Activated CD4-positive, alpha-beta T cell treated with anti-CD3 and anti-CD28 coated beads, Interleukin-2, amount 10 ng/mL, durations not matched to agents 7 days and 5 days (primary cell): ENCODE measurements around the gene SPOCK1. TPM values are rescaled to one million over a fixed set of nuclear protein-coding genes. Genes with fewer than 3 reads are reported as not detected.
"Not testable (repeated sequence)": the region's sequence is repeated elsewhere in the genome, so short reads cannot be mapped to it uniquely, and the experiment has no call there.

Source experiments
- CTCF ChIA-PET: fragments of 350-600 bp; sonication (Branson Sonifier 250); formaldehyde crosslinking; loops from one replicate; lab custom pipeline; 2021; ENCODE audit warnings: antibody characterized with exemption; lab: Charles Lee
- POLR2A ChIA-PET: fragments of 350-600 bp; sonication (Branson Sonifier 250); formaldehyde crosslinking; loops from one replicate; lab custom pipeline; 2021; ENCODE audit warnings: antibody characterized with exemption; lab: Charles Lee
- DNase-seq: peaks from one replicate; pipeline ENCODE4 v3.0.0-alpha.2; 2020
- H3K27ac Mint-ChIP-seq: one replicate; pipeline ENCODE4 v1.8.0; 2021; ENCODE audit warnings: mild to moderate bottlenecking, moderate library complexity, mixed read lengths
- H3K27me3 Mint-ChIP-seq: one replicate; pipeline ENCODE4 v1.8.0; 2021; ENCODE audit warnings: mixed read lengths
- H3K36me3 Mint-ChIP-seq: one replicate; pipeline ENCODE4 v1.8.0; 2021; ENCODE audit warnings: low read depth, mixed read lengths
- H3K4me1 Mint-ChIP-seq: one replicate; pipeline ENCODE4 v1.8.0; 2021; ENCODE audit warnings: mixed read lengths
- H3K4me3 Mint-ChIP-seq: one replicate; pipeline ENCODE4 v1.8.0; 2021; ENCODE audit warnings: mild to moderate bottlenecking, moderate library complexity, mixed read lengths
- H3K9me3 Mint-ChIP-seq: one replicate; pipeline ENCODE4 v1.8.0; 2021; ENCODE audit warnings: mixed read lengths
- total RNA-seq, 2 experiments: library from RNA; stranded (reverse); gene quantifications; one replicate each; pipeline ENCODE4 v1.2.3, GENCODE V29; 2021

SPOCK1 gene
- total RNA-seq, 2 experiments from 2014 or later = 0.15 to 0.31 TPM

DNA sequence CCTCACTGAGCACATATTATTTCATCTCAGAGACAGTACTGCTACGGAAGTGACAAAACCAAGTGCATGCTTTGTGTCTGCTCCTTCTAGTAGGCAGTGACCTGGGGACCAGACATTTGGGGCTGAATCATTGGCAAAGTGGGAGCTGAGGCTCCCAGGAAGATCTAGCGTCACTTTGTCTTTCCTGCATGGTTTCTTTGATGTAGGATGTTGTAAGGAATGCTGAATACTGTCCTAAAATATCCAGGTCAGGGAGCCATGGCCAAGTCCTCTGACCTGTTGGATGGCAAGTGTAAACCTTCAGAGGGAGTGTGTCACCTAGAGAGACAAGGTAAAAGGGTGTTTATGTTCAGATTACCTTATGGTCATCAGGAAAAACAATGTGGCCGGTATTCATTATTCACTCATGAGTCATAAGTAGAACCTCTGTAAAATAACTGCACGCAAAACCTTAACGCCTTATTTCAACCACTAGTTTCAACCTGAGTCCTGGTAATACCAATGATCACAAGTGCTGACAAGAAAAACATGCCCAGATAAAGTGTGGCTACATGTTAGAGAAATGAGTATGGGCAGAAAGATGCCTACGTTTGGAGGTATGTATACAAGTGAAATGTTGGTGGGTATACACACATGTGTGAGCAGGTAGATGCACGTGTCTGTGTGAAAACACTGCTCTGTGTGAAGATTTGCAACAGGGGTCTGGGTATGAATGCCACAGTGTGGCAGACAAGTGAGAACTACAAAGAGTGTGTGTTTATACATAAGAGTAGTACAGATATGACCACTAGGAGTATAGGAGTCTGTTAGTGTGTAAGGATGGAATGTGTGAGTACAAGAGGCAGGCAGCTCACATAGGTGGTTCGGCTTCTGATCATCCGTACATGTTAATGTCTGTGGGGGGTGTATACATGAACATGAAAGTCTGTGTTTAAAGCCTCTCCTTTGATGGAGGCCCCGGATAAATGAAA is 263.9 kb downstream of the SPOCK1 start:
- POLR2A ChIA-PET = no interaction called here
- Mint-ChIP-seq H3K4me3 (no peak overlapping the region), H3K27ac (no peak overlapping the region), H3K9me3 (no peaks in the 10 kb centered on the region), H3K36me3 (no peaks in the 10 kb centered on the region), H3K27me3 (no peaks in the 10 kb centered on the region), H3K4me1 (no peaks in the 10 kb centered on the region)
- DNase-seq = no peak
- CTCF ChIA-PET = no interaction called here

DNA sequence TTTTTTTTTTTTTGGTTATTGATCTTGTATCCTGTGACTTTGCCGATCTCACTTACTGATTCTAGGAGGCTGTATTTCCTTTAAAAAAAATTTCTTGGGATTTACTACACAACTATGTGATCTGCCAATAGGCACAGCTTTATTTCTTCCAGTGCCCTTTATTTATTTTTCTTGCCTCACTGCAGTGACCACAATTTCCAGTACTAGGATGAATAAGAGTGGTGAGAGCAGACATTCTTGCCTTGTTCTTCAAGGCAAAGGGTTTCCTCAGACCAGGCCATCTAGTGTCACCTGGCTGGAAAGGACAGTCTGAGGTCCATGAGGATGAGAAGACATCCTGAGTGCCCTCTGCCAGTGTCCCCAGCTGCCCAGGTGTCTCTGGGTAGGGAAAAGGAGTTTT is 265.4 kb downstream of the SPOCK1 start:
- DNase-seq = no peak
- no peak overlapping the region for H3K27ac Mint-ChIP-seq
- CTCF ChIA-PET = no interaction called here
- POLR2A ChIA-PET = no interaction called here
- no peak overlapping the region for H3K4me3 Mint-ChIP-seq
- no peaks in the 10 kb centered on the region for H3K27me3 Mint-ChIP-seq
- no peaks in the 10 kb centered on the region for H3K4me1 Mint-ChIP-seq
- H3K9me3 Mint-ChIP-seq = no peaks in the 10 kb centered on the region
- no peaks in the 10 kb centered on the region for H3K36me3 Mint-ChIP-seq

DNA sequence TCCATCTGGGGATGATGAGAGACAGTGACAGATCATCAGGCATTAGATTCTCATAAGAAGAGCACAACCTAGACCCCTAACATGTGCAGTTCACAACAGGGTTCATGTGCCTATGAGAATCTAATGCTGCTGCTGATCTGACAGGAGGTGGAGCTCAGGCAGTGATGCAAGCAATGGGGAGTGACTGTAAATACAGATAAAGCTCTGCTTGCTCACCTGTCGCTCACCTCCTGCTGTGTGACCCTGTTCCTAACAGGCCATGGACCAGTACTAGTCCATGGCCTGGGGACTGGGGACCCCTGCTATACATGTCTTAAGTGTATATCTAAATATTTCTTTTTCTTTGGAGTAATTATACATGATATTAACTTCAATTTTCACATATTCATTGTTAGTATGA is 265.8 kb downstream of the SPOCK1 start:
- H3K27ac Mint-ChIP-seq, CTCF ChIA-PET, POLR2A ChIA-PET, H3K36me3 Mint-ChIP-seq, H3K27me3 Mint-ChIP-seq, DNase-seq, H3K4me3 Mint-ChIP-seq, H3K9me3 Mint-ChIP-seq, H3K4me1 Mint-ChIP-seq: not testable (repeated sequence)

DNA sequence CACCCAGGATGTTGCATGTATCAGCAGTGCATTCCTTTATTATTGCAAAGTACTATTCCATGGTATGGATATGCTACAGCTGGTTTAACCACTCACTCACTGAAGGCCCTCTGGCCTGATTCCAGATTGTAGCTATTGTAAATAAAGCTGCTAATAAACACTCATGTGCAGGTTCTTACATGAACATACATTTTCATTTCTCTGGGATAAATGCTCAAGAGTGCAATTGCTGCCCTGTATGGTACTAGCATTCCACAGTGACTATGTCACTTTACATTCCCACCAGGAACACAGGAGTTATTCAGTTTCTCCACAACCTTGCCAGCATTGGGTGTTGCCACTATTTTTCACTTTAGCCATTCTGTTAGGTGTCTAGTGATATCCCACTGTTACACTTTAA is 267.6 kb downstream of the SPOCK1 start:
- DNase-seq = no peak
- Mint-ChIP-seq H3K27ac (no peak overlapping the region), H3K4me3 (no peak overlapping the region), H3K4me1 (no peaks in the 10 kb centered on the region), H3K27me3 (no peaks in the 10 kb centered on the region), H3K9me3 (no peaks in the 10 kb centered on the region), H3K36me3 (no peaks in the 10 kb centered on the region)
- ChIA-PET CTCF (no interaction called here), POLR2A (no interaction called here)

DNA sequence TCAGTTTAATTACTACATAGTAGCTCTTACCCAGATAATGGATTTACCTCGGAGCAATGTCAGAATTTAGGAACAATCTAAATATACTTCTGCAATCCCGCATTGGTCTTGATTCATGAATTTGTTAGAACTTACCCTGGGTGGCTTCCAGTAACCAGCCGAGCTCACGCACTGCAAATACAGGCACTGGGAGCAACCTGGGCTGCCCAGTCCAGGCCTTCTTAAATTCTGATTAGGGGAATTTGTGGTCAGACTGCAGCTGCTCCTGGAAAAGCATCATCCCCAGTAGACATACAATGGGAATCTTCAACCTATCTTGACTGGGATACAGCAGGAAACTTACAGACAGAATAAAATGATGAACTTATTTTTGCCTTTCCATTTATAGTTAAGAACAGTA is 270.3 kb downstream of the SPOCK1 start:
- Mint-ChIP-seq H3K4me3 (no peak overlapping the region), H3K27me3 (no peaks in the 10 kb centered on the region), H3K36me3 (no peaks in the 10 kb centered on the region), H3K27ac (no peak overlapping the region), H3K4me1 (no peaks in the 10 kb centered on the region), H3K9me3 (no peaks in the 10 kb centered on the region)
- CTCF ChIA-PET = no interaction called here
- no peak for DNase-seq
- POLR2A ChIA-PET = no interaction called here

DNA sequence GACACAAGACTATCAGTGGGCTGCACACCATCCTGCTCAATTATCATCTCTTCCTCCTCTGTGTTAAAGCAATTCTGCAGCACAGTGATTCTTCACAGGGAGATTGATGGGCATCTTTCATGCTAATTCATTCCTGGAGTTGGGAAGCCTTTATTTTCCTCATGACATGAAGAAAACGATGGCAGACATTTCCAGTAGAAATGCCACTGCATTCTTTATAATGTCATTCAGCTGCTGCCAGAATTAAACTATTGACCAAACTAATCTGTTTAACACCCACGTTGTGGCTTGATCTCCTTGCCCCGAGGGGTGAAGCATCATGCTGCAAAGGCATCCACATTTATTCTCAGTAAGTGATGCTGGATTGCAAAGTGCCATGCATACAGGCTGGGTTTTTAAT is 273.0 kb downstream of the SPOCK1 start:
- ChIA-PET POLR2A (interaction anchor here (0.5 kb wide), 1 partner anchor 675 kb away, joined by 5 read pairs; no protein-coding TSS in a partner anchor), CTCF (no interaction called here)
- no peaks in the 10 kb centered on the region for H3K36me3 Mint-ChIP-seq
- no peak for DNase-seq
- no peak overlapping the region for H3K4me3 Mint-ChIP-seq
- no peaks in the 10 kb centered on the region for H3K9me3 Mint-ChIP-seq
- H3K27me3 Mint-ChIP-seq = peaks cover 2% of the 10 kb centered on the region
- no peaks in the 10 kb centered on the region for H3K4me1 Mint-ChIP-seq
- H3K27ac Mint-ChIP-seq = no peak overlapping the region

DNA sequence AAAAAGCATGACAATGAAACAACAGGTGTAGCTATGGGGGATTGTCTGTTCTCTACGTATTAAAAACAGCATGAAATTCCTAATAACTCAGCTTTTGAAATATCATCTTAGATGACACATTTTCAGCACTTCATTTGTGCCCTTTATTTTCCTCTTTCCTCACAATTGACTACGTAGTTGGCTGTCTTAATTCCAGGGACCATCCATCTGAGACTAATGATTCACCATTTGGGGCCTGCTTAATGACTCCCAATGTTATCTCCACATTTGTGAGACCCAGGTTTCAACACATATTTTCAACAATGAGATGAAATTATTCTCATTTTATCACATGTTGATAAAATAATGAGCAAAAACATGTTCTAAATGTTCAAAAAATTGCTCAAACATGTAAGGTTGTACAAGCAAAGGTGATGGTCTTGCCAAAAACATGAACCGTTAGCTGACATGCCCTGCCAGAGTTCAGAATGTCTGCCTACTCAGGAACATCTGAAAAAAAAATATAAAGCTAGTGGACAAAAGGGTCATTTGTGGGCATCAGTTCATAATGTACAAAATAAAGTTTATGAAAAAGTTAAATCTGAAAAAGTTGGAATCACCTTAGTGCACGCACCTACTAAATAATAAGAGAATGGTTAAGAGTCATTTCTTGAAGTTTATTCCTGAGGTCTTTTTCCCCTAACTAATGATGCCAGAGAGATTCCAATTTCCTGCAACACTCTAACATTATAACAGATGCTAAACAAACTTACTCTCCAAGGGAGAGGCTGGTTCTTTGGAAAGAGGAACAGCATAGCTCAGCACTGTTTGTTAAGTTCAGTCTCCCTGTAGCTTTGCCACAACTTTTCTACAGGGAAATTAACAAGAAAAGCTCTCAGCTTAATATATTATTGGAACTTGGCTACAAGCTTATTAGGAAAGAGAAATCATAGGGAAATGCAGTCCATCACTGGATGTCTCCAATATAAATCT is 275.5 kb downstream of the SPOCK1 start:
- ChIA-PET CTCF (no interaction called here), POLR2A (no interaction called here)
- H3K9me3 Mint-ChIP-seq = no peaks in the 10 kb centered on the region
- H3K4me3 Mint-ChIP-seq = no peak overlapping the region
- H3K4me1 Mint-ChIP-seq = no peaks in the 10 kb centered on the region
- H3K27ac Mint-ChIP-seq = no peak overlapping the region
- H3K36me3 Mint-ChIP-seq = no peaks in the 10 kb centered on the region
- no peak for DNase-seq
- H3K27me3 Mint-ChIP-seq = peaks cover 2% of the 10 kb centered on the region

DNA sequence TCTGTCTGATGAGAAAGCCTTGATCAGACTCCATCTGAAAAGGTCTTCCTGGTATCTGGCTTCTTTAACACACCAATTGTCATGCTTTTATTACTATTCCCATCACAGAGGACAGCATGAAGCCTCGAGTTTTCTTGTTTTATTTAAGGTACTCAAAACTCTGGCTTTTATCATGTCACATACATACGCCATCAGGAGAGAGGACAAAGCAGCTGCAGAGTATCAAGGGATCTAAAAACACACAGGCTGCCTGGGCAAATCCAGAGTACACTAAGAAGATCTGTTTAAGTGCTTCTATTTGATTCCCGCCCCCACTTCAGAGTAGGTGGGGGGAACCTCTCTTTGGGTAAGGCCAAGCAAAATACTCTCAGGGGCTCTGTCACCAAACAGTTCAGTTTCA is 277.2 kb downstream of the SPOCK1 start:
- Mint-ChIP-seq H3K27ac (no peak overlapping the region), H3K4me3 (no peak overlapping the region), H3K9me3 (no peaks in the 10 kb centered on the region), H3K36me3 (no peaks in the 10 kb centered on the region), H3K27me3 (peaks cover 2% of the 10 kb centered on the region), H3K4me1 (no peaks in the 10 kb centered on the region)
- POLR2A ChIA-PET = no interaction called here
- DNase-seq = no peak
- CTCF ChIA-PET = no interaction called here

DNA sequence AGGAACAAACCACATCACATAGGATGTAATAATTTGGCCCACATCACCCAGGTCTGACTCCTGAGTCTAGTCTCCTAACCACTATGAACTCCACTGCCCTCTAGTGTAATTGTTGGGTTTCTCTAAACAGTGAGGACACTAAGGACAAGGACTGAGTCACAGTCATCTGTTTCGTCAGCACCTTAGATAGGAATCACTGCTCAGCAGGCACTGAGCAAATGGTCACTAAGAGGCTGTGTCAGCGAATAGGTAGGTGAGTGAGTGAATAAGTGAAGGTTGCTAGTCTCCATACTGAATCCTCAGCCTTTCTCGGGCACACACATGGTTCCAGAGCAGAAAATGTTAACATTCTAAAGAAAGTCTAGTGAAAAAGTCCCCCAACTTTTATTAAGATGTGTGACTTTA is 278.6 kb downstream of the SPOCK1 start:
- POLR2A ChIA-PET = no interaction called here
- Mint-ChIP-seq H3K4me1 (no peaks in the 10 kb centered on the region), H3K27me3 (peaks cover 4% of the 10 kb centered on the region), H3K27ac (no peak overlapping the region), H3K9me3 (no peaks in the 10 kb centered on the region), H3K36me3 (no peaks in the 10 kb centered on the region), H3K4me3 (no peak overlapping the region)
- CTCF ChIA-PET = no interaction called here
- DNase-seq = no peak

DNA sequence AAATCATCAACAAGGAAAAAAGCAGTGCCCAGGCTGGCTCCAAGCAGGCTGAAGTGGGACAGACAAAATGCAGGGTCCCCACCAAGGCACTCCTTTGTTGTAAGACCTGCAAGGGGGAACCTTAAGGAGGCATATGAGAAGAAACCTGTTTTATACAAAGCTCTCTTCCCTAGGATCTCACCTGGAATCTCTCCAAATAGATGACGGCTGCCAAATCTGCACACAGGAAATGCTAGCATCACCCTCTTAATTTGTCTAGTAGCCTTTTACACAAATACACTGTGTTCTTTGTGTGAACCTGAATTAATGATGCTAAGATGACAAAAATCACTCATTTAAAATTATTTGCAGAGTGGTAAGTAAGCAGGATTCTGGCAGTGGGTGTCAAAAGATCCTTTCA is 280.2 kb downstream of the SPOCK1 start:
- CTCF ChIA-PET = interaction anchor here (1.3 kb wide), 1 partner anchor 18 kb away, joined by 3 read pairs; no protein-coding TSS in a partner anchor
- Mint-ChIP-seq H3K4me3 (no peak overlapping the region), H3K27ac (no peak overlapping the region), H3K27me3 (peaks cover 9% of the 10 kb centered on the region), H3K36me3 (no peaks in the 10 kb centered on the region), H3K4me1 (no peaks in the 10 kb centered on the region), H3K9me3 (no peaks in the 10 kb centered on the region)
- POLR2A ChIA-PET = no interaction called here
- DNase-seq = no peak

DNA sequence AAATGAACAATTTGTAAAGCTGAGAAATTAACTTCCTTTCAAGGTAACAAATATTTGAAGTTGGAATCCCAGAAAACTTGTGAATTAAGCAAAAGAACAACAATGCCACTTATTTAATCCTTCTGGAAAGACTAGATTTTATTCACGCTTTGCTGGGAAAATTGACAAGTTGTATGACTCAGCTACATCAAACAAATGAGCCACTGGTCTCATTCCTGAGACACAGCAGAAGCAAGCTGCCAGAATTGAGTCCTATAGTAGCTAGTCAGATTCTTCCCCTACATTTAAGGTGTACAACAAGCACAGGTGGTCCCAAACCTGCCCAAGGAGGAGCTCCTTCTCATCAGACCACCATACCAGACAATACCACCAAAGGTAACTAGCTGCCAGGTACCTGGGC is 280.7 kb downstream of the SPOCK1 start:
- no peak for DNase-seq
- no peak overlapping the region for H3K27ac Mint-ChIP-seq
- ChIA-PET POLR2A (no interaction called here), CTCF (interaction anchor here (1.3 kb wide), 1 partner anchor 18 kb away, joined by 3 read pairs; no protein-coding TSS in a partner anchor)
- no peaks in the 10 kb centered on the region for H3K9me3 Mint-ChIP-seq
- no peak overlapping the region for H3K4me3 Mint-ChIP-seq
- no peaks in the 10 kb centered on the region for H3K4me1 Mint-ChIP-seq
- H3K27me3 Mint-ChIP-seq = peaks cover 9% of the 10 kb centered on the region
- no peaks in the 10 kb centered on the region for H3K36me3 Mint-ChIP-seq

DNA sequence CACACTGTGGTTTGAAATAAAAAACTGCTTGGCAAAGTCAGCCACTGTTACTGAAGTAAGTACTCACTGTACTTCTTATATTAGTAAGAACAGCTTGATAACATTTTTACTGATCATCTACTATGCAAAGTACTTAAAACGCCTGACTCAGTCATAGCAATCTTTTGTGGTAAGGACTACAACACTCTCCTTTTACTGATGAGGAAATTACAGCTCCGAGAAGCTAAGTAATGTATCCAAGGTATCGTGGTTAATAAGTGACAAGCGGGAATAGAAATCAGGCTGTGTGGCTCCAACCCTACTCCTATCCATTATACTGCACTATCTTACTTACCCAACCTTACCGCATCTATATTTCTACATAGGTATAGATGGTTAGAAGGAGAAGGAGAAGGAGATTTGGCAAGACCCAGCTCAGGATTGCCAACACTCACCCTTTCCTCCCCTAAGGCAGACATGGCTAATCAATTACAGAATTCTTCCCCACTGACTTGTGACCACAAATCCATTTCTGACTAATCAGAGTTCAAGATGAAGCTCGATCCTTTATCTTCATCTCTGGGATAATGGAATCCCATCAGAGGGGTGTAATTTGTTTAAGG is 281.4 kb downstream of the SPOCK1 start:
- no peaks in the 10 kb centered on the region for H3K9me3 Mint-ChIP-seq
- no peaks in the 10 kb centered on the region for H3K4me1 Mint-ChIP-seq
- H3K27me3 Mint-ChIP-seq = peaks cover 7% of the 10 kb centered on the region
- H3K4me3 Mint-ChIP-seq = no peak overlapping the region
- ChIA-PET CTCF (interaction anchor here (1.3 kb wide), 1 partner anchor 19 kb away, joined by 3 read pairs; no protein-coding TSS in a partner anchor), POLR2A (no interaction called here)
- DNase-seq = no peak
- no peaks in the 10 kb centered on the region for H3K36me3 Mint-ChIP-seq
- H3K27ac Mint-ChIP-seq = no peak overlapping the region
